GM18909 (cell line): ENCODE data around the gene PRRT1.
"Not testable (repeated sequence)": the region's sequence is repeated elsewhere in the genome, so short reads cannot be mapped to it uniquely, and the experiment has no call there.

Source experiments
- ATAC-seq: cut with Tn5 transposase; IDR thresholded peaks from one replicate; pipeline ENCODE4 v1.9.1; 2021; ENCODE audit warnings: mild to moderate bottlenecking; ENCODE audit not compliant: unreplicated experiment, poor library complexity

The PRRT1 gene

DNA sequence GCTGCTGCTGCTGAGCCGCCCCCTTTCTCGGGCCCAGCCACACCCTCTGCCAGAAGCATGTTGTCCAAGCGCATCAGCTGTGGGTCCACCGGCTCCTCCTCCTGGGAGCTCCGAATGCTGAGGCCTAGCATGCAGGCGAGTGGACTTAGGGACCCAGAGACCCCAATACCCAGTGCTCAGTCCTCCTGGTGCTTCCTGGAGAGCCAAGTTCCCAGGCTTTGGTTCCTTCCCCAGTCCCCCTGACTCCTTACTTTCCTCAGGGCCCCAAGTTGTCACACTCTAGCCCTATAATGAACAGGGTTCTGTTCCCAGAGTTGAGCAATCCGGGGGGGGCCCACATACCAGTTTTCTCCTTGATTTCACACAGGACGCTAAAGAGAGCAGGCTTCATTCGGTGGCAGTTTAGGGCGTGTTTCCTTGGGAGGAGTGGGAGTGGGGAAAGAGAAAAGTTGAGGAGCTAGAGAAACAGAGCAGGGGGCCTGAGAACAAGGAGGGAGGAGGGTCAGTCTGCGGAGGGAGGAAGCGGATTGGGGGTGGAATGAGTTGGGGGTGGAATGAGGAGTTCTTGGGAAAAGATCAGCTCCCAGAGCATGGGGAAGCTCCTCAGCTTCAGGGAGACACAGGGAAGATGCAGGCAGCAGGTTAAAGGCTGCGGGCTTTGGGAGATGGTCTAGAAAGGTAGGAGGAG is 36.8 kb upstream of the PRRT1 start:
- ATAC-seq, result no peak

DNA sequence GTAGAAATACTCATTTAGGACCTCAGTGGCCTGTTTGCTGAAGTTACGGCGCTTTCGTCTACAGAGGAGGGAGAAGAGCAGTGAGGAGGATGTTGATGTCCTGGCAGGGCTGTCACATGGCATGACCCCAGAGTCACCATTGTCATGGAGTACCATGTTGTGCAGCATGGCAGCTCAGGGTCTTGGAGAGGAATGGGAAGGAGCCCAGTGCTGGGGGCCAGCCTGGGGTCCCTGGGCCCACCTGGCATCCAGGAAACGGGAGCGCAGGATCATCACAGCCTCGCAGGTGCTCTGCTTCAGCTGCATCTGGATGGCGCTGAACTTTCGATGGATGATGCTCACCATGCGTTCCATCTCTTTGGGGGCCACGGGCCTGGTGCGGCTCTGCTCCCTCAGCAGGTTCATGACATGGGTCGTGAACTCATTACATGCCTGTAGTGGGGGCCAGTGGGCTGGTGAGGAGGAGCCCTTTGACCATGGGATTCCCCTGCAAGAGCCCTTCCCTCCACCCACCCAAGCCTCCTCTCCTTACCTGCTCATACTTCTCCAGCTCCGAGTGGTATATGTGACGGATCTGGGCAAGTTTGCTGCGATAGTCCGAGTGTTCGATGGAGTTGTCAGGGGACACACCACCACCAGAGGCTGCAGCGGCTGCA is 36.1 kb upstream of the PRRT1 start:
- ATAC-seq, result not testable (repeated sequence)

GRCh38 chr6:32187009-32187709 is 35.4 kb upstream of the PRRT1 start:
- no peak for ATAC-seq

DNA sequence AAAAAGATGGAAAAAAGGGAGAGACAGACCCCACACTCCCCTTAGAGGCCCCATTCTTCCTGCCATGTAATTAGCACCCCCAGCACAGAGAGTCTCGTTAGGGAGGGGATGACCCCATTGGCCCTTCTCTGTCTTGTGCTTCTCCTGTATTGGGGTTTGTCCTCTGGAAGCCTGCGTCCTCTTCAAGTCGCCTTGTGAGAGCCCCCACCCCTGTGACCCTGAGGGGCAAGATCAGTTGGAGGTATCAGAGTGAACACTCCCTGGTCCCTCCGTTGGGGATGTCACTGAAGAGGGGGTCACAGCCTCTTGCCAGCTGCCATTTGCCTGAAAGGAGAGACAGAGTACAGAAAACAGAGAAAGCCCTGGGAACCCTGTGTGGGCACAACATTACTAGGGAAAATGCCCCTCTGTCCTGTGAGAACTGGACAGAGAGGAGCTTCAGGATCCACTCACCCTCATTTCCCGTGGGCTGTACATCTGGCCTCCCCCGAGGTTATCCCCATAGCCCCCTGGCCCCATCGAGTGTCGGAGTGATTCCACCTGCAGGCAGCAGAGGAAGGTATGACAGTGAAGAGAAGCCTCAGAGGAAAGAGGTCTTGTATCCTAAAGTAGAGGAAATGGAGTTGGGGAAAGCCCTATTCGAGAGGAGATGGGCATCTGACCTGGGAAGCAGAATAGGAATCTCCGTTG is 34.6 kb upstream of the PRRT1 start:
- not testable (repeated sequence) for ATAC-seq

DNA sequence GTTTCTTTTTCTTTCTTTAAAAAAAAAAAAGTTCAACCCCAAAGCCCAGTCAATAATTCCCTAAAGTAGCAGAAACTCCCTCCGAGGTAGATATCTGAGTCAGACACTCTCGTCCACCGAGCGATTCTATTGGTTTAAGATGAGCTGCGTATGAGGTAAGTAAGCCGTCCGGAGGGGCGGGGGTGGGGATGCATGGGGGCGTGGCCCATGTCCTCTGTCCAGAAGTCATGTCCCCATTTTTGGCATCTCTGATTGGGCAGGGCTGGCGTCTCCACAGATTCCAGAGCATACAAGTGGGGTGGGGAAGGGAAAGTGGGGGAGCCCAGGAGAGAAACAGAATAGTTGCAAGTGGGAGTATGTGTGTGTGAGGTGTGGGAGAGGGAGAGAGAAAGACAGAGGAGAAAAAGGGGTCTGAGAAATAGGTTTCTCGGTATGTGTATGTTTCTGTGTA is 34.0 kb upstream of the PRRT1 start:
- ATAC-seq, result not testable (repeated sequence)

DNA sequence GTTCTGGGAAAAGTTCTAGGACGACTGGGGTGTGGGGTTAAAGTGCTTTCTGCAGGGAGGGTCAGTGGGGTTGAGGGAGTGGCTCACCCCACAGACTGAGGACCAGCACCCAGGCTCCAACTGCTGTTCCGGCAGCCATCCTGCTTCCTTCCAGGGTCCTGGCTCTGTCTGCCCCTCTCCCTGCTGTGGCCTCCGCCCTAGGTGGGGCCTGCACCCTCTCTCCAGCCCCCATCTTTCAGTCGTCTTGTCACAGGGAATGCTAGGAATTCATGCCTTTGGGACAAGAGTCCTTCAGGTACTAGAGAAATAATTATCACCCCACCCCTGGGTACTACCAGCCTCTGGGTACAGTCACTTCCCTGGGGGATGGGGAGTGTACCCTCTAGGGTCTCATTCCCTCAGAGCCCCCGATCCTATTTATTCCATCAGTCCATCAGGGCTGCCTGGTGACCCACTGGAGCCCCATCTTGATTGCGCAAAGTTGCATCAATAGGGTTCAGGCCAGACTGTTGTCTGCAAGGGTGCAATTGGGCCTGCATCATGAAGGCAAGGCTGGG is 32.4 kb upstream of the PRRT1 start, which contains the start of gene AGER:
TSS of gene AGER (minus strand) at position 170 of the 557 bp plus-strand sequence. CDS start at position 139, 31 bp downstream.
- ATAC-seq, result no peak

DNA sequence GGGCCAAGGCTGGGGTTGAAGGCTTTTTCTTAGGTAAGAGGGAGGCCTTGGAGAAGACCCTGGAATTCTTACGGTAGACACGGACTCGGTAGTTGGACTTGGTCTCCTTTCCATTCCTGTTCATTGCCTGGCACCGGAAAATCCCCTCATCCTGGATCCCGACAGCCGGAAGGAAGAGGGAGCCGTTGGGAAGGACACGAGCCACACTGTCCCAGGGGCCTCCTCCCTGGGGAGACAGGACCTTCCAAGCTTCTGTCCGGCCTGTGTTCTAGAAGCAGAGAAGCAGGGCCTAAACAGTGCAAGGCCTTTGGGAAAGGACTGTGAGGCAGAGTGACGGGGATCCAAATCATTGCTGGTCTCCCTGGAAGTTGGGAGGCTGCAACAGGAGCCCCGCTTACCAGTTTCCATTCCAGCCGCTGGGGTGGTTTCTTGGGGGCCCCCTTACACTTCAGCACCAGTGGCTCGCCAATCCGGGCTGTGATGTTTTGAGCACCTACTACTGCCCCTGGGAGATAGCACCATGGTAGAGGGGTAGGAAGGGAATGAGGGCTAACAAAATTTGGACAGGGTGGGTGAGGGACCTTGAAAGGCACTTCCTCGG is 31.8 kb upstream of the PRRT1 start:
- no peak for ATAC-seq

DNA sequence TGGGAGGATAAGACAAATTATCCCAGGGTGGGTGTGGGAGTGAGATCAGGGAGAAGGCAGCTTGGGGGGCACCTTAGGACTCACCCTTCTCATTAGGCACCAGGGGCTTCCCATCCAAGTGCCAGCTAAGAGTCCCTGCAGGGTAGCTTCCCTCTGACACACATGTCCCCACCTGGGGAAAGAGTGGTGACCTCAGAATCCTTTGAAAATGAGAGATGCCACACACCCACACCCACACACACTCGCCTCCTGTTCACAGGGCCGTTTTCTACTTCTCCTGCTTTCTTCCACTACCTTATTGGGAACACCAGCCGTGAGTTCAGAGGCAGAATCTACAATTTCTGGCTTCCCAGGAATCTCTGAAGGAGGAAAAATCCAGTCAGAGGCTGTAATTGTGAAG is 31.3 kb upstream of the PRRT1 start:
- no peak for ATAC-seq

DNA sequence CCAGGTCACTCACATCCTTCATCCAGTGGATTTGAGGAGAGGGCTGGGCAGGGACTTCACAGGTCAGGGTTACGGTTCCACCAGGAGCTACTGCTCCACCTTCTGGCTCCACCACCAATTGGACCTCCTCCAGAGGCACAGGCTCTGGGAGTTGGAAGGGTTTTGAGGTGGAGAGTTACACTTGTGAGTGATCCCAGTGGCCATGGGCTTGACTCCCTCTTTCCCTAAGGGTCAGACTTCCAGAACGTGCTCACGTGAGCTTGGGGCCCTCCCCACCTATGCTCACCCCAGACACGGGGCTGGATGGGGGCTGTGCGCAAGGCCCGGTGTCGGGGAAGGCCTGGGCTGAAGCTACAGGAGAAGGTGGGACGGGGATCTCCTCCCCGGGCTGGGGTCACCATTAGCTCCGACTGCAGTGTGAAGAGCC is 30.8 kb upstream of the PRRT1 start:
- no peak for ATAC-seq

GRCh38 chr6:32181915-32182529 is 30.3 kb upstream of the PRRT1 start:
- ATAC-seq, result no peak

GRCh38 chr6:32181148-32181702 is 29.5 kb upstream of the PRRT1 start:
- no peak for ATAC-seq

- ATAC-seq, result no peak
Observed at GRCh38 chr6:32179766-32180405, 28.1 kb upstream of the PRRT1 start.

- ATAC-seq, result no peak
Observed at GRCh38 chr6:32178547-32179440, 27.1 kb upstream of the PRRT1 start.

- ATAC-seq, result peak; percentile 85
Observed at GRCh38 chr6:32177788-32178546, 26.2 kb upstream of the PRRT1 start, which contains the start of gene RNF5. RNF5 (plus strand) TSS chr6:32178405; CDS start chr6:32178512, 107 bp downstream.

GRCh38 chr6:32177183-32177787 is 25.5 kb upstream of the PRRT1 start:
- peak; percentile 1 for ATAC-seq

DNA sequence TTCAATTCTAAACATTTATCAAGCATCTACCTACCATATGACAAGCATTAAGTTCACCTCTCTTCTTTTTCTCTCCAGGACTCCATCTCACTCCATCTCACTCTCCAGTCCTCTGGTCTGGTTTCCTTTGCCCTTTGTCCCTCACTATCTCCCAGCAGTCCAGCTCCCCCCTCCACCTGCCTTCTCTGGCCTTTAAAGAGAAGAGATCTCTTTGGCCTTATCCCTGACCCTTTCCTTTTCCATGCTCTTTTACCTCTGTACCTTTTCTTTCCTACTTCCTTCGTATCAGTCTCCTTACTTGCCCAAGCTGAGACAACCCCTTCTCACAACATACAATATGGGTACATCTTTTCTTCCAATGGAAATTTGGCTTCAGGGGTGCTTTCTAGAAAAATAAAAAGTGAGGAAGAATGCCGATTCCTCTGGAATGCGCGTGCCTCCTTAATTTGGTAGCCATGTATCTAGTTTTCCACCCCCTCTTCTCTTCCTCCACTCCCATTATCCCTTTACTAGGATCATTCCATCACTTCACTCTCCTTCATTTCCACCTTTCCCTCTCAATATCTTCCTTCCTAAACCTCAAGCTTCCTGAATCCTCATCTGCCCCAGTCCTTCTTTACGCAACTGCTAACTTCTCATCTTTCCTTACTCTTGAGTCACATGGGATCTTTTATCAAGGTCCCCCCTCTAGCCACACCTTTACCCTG is 24.9 kb upstream of the PRRT1 start:
- ATAC-seq, result no peak
